ENCODE data around the gene SLC9A2.

The SLC9A2 gene

GRCh38 chr2:102619414-102620319 lies at the start of gene SLC9A2:
Gene SLC9A2, plus strand, starts transcription at chr2:102619553. Its CDS starts 296 bp downstream, at chr2:102619849.
- no peak for DNase-seq (ENCODE audit: low read depth in 2 of 2)

GRCh38 chr2:102575888-102576287 lies 43.5 kb upstream of the SLC9A2 start:
- no peak for DNase-seq (ENCODE audit: low read depth in 2 of 2)

- DNase-seq (ENCODE audit: low read depth in 2 of 2) = no peak
These were observed 41.0 kb upstream of the SLC9A2 start for GRCh38 chr2:102578376-102578775.

GRCh38 chr2:102581911-102582310 lies 37.4 kb upstream of the SLC9A2 start:
- no peak for DNase-seq (ENCODE audit: low read depth in 2 of 2)

GRCh38 chr2:102582845-102583244 lies 36.5 kb upstream of the SLC9A2 start:
- DNase-seq (ENCODE audit: low read depth in 2 of 2) = no peak

GRCh38 chr2:102585847-102586404 lies 33.4 kb upstream of the SLC9A2 start:
- DNase-seq (ENCODE audit: low read depth in 2 of 2) = no peak

GRCh38 chr2:102588213-102588939 lies 31.0 kb upstream of the SLC9A2 start:
- no peak for DNase-seq (ENCODE audit: low read depth in 2 of 2)

- no peak for DNase-seq (ENCODE audit: low read depth in 2 of 2)
These were observed 29.9 kb upstream of the SLC9A2 start for GRCh38 chr2:102589444-102589843.

GRCh38 chr2:102591491-102592045 lies 27.8 kb upstream of the SLC9A2 start:
- no peak for DNase-seq (ENCODE audit: low read depth in 2 of 2)

- DNase-seq (ENCODE audit: low read depth in 2 of 2) = no peak
These were observed 26.8 kb upstream of the SLC9A2 start for GRCh38 chr2:102592601-102593000.

- DNase-seq (ENCODE audit: low read depth in 2 of 2) = no peak
These were observed 25.8 kb upstream of the SLC9A2 start for GRCh38 chr2:102593516-102593915.

GRCh38 chr2:102594445-102595016 lies 24.8 kb upstream of the SLC9A2 start:
- DNase-seq (ENCODE audit: low read depth in 2 of 2) = no peak

- DNase-seq (ENCODE audit: low read depth in 2 of 2) = no peak
These were observed 21.6 kb upstream of the SLC9A2 start for GRCh38 chr2:102597788-102598187.

GRCh38 chr2:102599486-102599885 lies 19.9 kb upstream of the SLC9A2 start:
- no peak for DNase-seq (ENCODE audit: low read depth in 2 of 2)

GRCh38 chr2:102601730-102602129 lies 17.6 kb upstream of the SLC9A2 start:
- no peak for DNase-seq (ENCODE audit: low read depth in 2 of 2)

GRCh38 chr2:102603904-102604303 lies 15.4 kb upstream of the SLC9A2 start:
- DNase-seq (ENCODE audit: low read depth in 2 of 2) = no peak

- DNase-seq (ENCODE audit: low read depth in 2 of 2) = no peak
These were observed 14.6 kb upstream of the SLC9A2 start for GRCh38 chr2:102604769-102605168.

GRCh38 chr2:102606353-102606752 lies 13.0 kb upstream of the SLC9A2 start:
- no peak for DNase-seq (ENCODE audit: low read depth in 2 of 2)

- peak in 1 of 2 donors; percentile 9 for DNase-seq (ENCODE audit: low read depth in 2 of 2)
These were observed 3.5 kb upstream of the SLC9A2 start for GRCh38 chr2:102615620-102616436.

GRCh38 chr2:102618452-102619413 lies 620 bp upstream of the SLC9A2 start:
- DNase-seq (ENCODE audit: low read depth in 2 of 2) = no peak

All from stimulated activated CD8-positive, alpha-beta memory T cell treated with anti-CD3 and anti-CD28 coated beads, Interleukin-2, amount 100 ng/mL, for 1 hour (primary cell).